Neural crest cell (in vitro differentiated cells): ENCODE measurements around the gene MYO1E. TPM values are rescaled to one million over a fixed set of nuclear protein-coding genes. Genes with fewer than 3 reads are reported as not detected.

Experiments
- DNase-seq: peaks from one replicate; pipeline ENCODE4 v3.0.0; 2021; ENCODE audit warnings: low read depth, mixed read lengths, low spot score
- H3K27ac Mint-ChIP-seq: one replicate; pipeline ENCODE4 v1.8.0; 2021; ENCODE audit warnings: mild to moderate bottlenecking, mixed read lengths; ENCODE audit not compliant: unreplicated experiment
- H3K27me3 Mint-ChIP-seq: 2 replicates; pipeline ENCODE4 v1.8.0; 2021; ENCODE audit warnings: low read depth, mild to moderate bottlenecking, mixed read lengths
- H3K36me3 Mint-ChIP-seq: 2 replicates; pipeline ENCODE4 v1.8.0; 2021; ENCODE audit warnings: low read depth, mild to moderate bottlenecking, mixed read lengths
- H3K4me1 Mint-ChIP-seq: 2 replicates; pipeline ENCODE4 v1.8.0; 2021; ENCODE audit warnings: mixed read lengths
- H3K4me3 Mint-ChIP-seq: one replicate; pipeline ENCODE4 v1.8.0; 2021; ENCODE audit warnings: mild to moderate bottlenecking, mixed read lengths
- H3K9me3 Mint-ChIP-seq: 2 replicates; pipeline ENCODE4 v1.8.0; 2021; ENCODE audit warnings: mixed read lengths
- CTCF ChIP-seq: fragments of 200-600 bp; sonication (generic); conservative IDR thresholded peaks from 2 replicates; pipeline ENCODE4 v1.5.0; 2021; ENCODE audit warnings: antibody characterized with exemption, mild to moderate bottlenecking
- total RNA-seq: library from RNA; stranded (reverse); gene quantifications from 2 replicates; pipeline ENCODE4 v1.2.1, GENCODE V29; 2021

The MYO1E gene
- total RNA-seq, 1 donor from 2014 or later = 34.5 TPM

GRCh38 chr15:59367022-59367451 lies 5.6 kb downstream of the MYO1E start:
- H3K27ac Mint-ChIP-seq = no peak overlapping the region
- H3K9me3 Mint-ChIP-seq = no peaks in the 10 kb centered on the region
- no peaks in the 10 kb centered on the region for H3K36me3 Mint-ChIP-seq
- peaks cover 17% of the 10 kb centered on the region for H3K27me3 Mint-ChIP-seq
- no peak overlapping the region for H3K4me3 Mint-ChIP-seq
- peaks cover 9% of the 10 kb centered on the region for H3K4me1 Mint-ChIP-seq
- DNase-seq = no peak
- no peak for TF ChIP-seq CTCF

GRCh38 chr15:59366333-59367021 lies 6.2 kb downstream of the MYO1E start:
- H3K36me3 Mint-ChIP-seq = no peaks in the 10 kb centered on the region
- no peak overlapping the region for H3K27ac Mint-ChIP-seq
- H3K4me3 Mint-ChIP-seq = no peak overlapping the region
- H3K27me3 Mint-ChIP-seq = peaks cover 17% of the 10 kb centered on the region
- no peak for TF ChIP-seq CTCF
- H3K9me3 Mint-ChIP-seq = no peaks in the 10 kb centered on the region
- peaks cover 9% of the 10 kb centered on the region for H3K4me1 Mint-ChIP-seq
- no peak for DNase-seq

GRCh38 chr15:59364248-59364647 lies 8.4 kb downstream of the MYO1E start:
- Mint-ChIP-seq H3K36me3 (no peaks in the 10 kb centered on the region), H3K4me1 (no peaks in the 10 kb centered on the region), H3K27me3 (no peaks in the 10 kb centered on the region), H3K9me3 (no peaks in the 10 kb centered on the region), H3K4me3 (no peak overlapping the region), H3K27ac (no peak overlapping the region)
- no peak for TF ChIP-seq CTCF
- no peak for DNase-seq

- no peak for TF ChIP-seq CTCF
- Mint-ChIP-seq H3K4me1 (no peaks in the 10 kb centered on the region), H3K27me3 (no peaks in the 10 kb centered on the region), H3K4me3 (no peak overlapping the region), H3K36me3 (no peaks in the 10 kb centered on the region), H3K9me3 (peaks cover 2% of the 10 kb centered on the region), H3K27ac (no peak overlapping the region)
- DNase-seq = no peak
These were observed 10.3 kb downstream of the MYO1E start for GRCh38 chr15:59362331-59362730.

GRCh38 chr15:59360896-59361295 lies 11.8 kb downstream of the MYO1E start:
- Mint-ChIP-seq H3K27ac (no peak overlapping the region), H3K4me1 (no peaks in the 10 kb centered on the region), H3K36me3 (no peaks in the 10 kb centered on the region), H3K9me3 (peaks cover 2% of the 10 kb centered on the region), H3K27me3 (no peaks in the 10 kb centered on the region), H3K4me3 (no peak overlapping the region)
- TF ChIP-seq CTCF = no peak
- DNase-seq = no peak
